AG09309 (cell line): ENCODE measurements around the gene EI24.
"Not testable (repeated sequence)": the region's sequence is repeated elsewhere in the genome, so short reads cannot be mapped to it uniquely, and the experiment has no call there.

Source experiments
- DNase-seq: peaks from one replicate; pipeline ENCODE4 v3.0.0-alpha.2; 2010; ENCODE audit warnings: low read depth
- H3K4me3 ChIP-seq: 2 replicates; pipeline ENCODE4 v1.5.1; 2011; ENCODE audit warnings: mild to moderate bottlenecking, low read depth, low read length, moderate library complexity; ENCODE audit not compliant: control insufficient read depth
- TF ChIP-seq, protein P1 (sequence below): IDR thresholded peaks from 2 replicates; pipeline ENCODE4 v1.5.1; 2011; ENCODE audit warnings: mild to moderate bottlenecking, low read depth, low read length, inconsistent platforms; ENCODE audit not compliant: insufficient read depth, control insufficient read depth; ENCODE audit errors: missing control alignments

EI24 gene

DNA sequence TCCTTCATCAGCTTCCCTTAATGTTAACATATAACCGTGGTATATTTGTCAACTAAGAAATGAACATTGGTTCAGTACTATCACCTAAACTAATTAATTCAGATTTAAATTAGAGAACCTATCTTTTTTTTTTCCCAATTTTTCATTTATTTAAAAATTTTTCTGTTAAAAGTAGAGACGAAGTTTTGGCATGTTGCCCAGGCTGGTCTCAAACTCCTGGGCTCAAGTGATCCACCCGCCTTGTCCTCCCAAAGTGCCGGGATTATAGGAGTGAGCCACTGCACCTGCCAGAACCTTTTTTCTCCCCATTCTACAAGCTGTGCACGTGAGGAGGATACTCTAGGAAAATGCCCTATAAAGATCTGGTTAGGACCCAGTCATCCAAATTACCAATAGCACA, 3.6 kb downstream of the EI24 start:
- no peak overlapping the region for H3K4me3 ChIP-seq
- DNase-seq = no peak
- TF ChIP-seq, protein P1, sequence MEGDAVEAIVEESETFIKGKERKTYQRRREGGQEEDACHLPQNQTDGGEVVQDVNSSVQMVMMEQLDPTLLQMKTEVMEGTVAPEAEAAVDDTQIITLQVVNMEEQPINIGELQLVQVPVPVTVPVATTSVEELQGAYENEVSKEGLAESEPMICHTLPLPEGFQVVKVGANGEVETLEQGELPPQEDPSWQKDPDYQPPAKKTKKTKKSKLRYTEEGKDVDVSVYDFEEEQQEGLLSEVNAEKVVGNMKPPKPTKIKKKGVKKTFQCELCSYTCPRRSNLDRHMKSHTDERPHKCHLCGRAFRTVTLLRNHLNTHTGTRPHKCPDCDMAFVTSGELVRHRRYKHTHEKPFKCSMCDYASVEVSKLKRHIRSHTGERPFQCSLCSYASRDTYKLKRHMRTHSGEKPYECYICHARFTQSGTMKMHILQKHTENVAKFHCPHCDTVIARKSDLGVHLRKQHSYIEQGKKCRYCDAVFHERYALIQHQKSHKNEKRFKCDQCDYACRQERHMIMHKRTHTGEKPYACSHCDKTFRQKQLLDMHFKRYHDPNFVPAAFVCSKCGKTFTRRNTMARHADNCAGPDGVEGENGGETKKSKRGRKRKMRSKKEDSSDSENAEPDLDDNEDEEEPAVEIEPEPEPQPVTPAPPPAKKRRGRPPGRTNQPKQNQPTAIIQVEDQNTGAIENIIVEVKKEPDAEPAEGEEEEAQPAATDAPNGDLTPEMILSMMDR = no peak

DNA sequence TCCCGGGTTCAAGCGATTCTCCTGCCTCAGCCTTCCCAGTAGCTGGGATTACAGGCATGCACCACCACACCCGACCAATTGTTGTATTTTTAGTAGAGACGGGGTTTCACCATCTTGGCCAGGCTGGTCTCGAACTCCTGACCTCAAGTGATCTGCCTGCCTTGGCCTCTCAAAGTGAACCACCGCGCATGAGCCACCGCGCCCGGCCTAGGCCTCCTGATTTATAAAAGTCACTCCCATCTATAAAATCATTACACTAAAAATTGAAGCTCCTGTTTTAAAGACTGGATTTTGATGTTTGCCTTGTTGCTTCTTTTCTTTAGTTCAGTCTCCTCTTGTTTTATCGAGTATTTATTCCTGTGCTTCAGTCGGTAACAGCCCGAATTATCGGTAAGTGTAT, 7.9 kb downstream of the EI24 start:
- DNase-seq, H3K4me3 ChIP-seq: not testable (repeated sequence)

DNA sequence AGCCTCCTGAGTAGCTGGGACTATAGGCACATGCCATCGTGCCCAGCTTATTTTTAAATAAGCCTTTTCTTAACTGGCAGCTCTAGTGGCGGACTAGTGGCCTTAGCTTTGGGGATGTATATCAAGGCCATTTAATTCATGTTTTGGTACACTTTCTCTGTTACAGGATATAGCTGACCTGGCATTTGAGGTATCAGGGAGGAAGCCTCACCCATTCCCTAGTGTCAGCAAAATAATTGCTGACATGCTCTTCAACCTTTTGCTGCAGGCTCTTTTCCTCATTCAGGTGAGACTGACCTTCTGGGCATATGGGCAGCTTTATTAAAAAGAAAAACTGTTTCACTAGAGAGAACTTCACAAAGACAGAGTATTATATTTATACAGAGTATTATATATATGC, 9.5 kb downstream of the EI24 start:
- TF ChIP-seq, protein P1 = no peak
- no peak overlapping the region for H3K4me3 ChIP-seq
- DNase-seq = no peak

DNA sequence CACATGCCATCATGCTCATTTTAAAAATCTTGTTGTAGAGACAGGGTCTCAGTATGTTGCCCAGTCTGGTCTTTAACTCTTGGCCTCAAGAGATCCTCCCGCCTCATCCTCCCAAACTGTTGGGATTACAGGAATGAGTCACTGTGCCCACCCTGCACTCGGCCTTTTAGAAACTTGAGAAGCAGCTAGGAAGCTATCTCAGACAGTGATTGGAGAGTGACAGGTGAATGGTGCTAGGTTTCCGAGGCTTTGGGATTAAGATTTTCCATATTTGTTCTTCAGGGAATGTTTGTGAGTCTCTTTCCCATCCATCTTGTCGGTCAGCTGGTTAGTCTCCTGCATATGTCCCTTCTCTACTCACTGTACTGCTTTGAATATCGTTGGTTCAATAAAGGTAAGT, 10.5 kb downstream of the EI24 start:
- DNase-seq = no peak
- TF ChIP-seq, protein P1 = no peak

DNA sequence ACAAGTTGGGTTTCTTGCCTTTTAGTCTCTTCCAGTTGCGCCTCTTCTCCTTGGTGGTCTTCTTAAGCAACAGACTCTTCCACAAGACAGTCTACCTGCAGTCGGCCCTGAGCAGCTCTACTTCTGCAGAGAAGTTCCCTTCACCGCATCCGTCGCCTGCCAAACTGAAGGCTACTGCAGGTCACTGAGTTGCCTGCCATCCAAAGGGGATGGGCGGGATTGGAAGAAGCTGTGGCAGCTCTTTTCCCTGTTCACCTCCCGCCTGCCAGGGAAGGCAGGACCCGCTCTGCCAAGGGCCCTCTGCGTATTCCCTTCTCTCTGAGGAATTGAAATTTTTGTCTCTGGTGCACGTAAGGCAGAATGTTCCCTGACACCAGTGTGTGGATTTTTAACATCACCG, 14.2 kb downstream of the EI24 start:
- DNase-seq = no peak
- H3K4me3 ChIP-seq = no peak overlapping the region
- TF ChIP-seq, protein P1 = no peak

More for the DNA sequence above, 10.5 kb downstream of the EI24 start:
- H3K4me3 ChIP-seq = no peak overlapping the region

DNA sequence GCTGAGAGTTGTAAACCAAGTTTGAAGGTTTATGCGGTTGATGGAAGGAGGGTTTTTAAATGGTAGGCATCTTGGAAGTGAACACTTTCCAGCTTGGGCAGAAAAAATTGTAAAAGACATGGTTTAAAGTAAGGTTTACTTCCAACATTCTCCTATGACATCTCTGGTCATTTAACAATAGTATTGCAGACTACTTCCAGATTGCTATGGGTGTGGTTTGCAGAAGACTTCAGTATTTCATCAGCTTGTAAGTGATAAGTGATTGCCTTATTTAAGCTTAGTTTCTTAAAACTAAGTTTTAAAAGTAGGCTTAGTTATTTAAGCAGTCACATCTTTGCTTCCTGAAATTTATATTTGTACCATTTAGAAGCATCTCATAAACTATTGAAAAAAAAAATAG, 16.2 kb downstream of the EI24 start:
- TF ChIP-seq, protein P1 = no peak
- no peak overlapping the region for H3K4me3 ChIP-seq
- no peak for DNase-seq

DNA sequence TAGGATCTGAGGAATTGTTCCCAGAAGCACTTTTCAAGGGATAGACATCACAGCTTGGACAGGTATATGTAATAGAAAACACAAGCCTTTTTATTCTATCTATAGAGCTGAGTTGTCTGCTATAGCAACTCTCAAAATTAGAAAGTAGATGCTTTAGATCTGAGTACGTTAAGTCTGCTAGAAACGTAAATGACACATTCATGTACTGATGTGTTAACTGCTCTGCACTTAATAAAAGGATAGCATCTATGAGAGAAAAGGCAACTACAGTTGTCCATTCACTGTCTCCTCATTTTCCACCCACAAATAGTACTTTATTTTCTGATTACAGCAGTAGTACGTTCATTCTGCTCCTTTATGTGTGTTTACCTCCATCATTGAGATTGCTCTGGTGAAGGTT, 17.3 kb downstream of the EI24 start:
- TF ChIP-seq, protein P1 = no peak
- H3K4me3 ChIP-seq = no peak overlapping the region
- DNase-seq = no peak

DNA sequence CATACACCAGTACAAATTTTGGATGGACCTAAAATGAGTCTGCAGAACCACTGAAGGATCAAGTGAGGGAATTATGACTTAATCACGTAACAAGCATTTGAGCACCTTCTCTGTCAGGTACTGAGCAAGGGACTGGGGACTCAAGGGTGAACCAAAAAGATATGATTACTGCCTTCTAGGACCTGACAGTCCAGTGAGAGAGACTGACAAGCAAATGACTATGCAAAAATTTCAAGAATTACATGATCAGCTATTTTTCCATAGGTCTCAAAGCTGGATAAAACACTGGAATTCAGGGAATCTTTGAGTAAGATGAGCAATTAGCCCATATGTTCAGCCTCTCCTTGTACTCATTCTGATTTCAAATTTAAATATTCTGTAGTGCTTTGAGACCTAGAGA, 18.2 kb downstream of the EI24 start:
- no peak for DNase-seq
- H3K4me3 ChIP-seq = no peak overlapping the region
- TF ChIP-seq, protein P1 = no peak
